ENCODE measurements around the gene DRC1.

The DRC1 gene

GRCh38 chr2:26492749-26493515 is 91.2 kb downstream of the DRC1 start:
- TF ChIP-seq TAF1 (IDR thresholded peaks at IDR 0.05; ENCODE audit: low read depth, low read length) = no peak
- no peak for TF ChIP-seq POLR2AphosphoS5 (IDR thresholded peaks at IDR 0.05; ENCODE audit: low read depth, low read length)
- no peak for TF ChIP-seq POLR2A (IDR thresholded peaks at IDR 0.05; ENCODE audit: low read depth, low read length)
- TF ChIP-seq POU2F2 (IDR thresholded peaks at IDR 0.05; ENCODE audit: low read depth, low read length) = no peak
- no peak for TF ChIP-seq PAX5 (IDR thresholded peaks at IDR 0.05; ENCODE audit: insufficient read depth, low read length, severe bottlenecking)
- TF ChIP-seq SPI1 (IDR thresholded peaks at IDR 0.05; ENCODE audit: low read depth, low read length) = no peak
- DNase-seq (ENCODE audit: insufficient read length, low spot score) = no peak
- no peak for FAIRE-seq

GRCh38 chr2:26493566-26493965 is 91.8 kb downstream of the DRC1 start:
- DNase-seq (ENCODE audit: insufficient read length, low spot score) = no peak
- no peak for TF ChIP-seq POLR2AphosphoS5 (IDR thresholded peaks at IDR 0.05; ENCODE audit: low read depth, low read length)
- no peak for TF ChIP-seq POLR2A (IDR thresholded peaks at IDR 0.05; ENCODE audit: low read depth, low read length)
- TF ChIP-seq POU2F2 (IDR thresholded peaks at IDR 0.05; ENCODE audit: low read depth, low read length) = no peak
- no peak for TF ChIP-seq TAF1 (IDR thresholded peaks at IDR 0.05; ENCODE audit: low read depth, low read length)
- no peak for TF ChIP-seq PAX5 (IDR thresholded peaks at IDR 0.05; ENCODE audit: insufficient read depth, low read length, severe bottlenecking)
- no peak for TF ChIP-seq SPI1 (IDR thresholded peaks at IDR 0.05; ENCODE audit: low read depth, low read length)
- FAIRE-seq = no peak

DNA sequence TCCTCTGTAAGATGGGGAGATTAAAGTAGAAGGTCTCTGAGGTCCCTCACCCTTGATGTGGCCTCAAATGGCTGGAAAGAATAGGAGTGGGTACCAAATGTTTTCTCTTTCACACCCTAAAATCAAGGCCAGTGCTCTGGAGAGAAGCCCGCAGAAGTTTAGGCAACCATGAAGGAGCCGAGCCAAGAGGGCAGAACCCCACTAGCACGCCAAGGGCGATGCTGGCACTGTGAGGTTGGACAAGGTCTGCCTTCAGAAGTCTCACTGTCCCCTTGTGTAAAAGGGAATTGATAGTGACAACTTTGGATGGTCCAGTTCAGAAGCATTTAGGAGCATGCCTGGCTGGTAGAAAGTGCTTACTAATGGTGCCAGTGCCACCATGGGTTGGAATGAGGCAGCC is 92.5 kb downstream of the DRC1 start:
- FAIRE-seq = no peak
- DNase-seq (ENCODE audit: insufficient read length, low spot score) = no peak
- TF ChIP-seq POLR2A (IDR thresholded peaks at IDR 0.05; ENCODE audit: low read depth, low read length) (no peak), SPI1 (IDR thresholded peaks at IDR 0.05; ENCODE audit: low read depth, low read length) (no peak), POLR2AphosphoS5 (IDR thresholded peaks at IDR 0.05; ENCODE audit: low read depth, low read length) (no peak), PAX5 (IDR thresholded peaks at IDR 0.05; ENCODE audit: insufficient read depth, low read length, severe bottlenecking) (no peak)

DNA sequence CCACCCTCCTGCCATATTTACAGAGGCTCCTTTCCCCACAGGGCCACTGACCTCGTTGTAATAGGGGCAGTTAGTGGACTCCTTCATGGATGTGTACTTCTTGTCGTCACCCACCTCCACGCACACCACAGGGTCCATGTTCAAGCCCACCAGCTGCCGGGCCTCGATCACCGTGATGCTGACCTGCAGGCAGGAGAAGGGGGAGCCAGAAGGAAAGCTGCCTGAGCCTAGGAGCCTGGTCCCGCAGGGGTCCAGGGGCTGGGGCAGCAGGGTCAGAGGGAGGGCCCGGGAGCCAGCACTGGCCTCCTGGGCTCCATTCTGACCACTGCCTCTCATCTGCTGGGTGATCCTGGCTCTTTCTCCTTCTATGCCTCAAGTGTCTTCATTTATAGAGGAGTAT is 93.2 kb downstream of the DRC1 start:
- FAIRE-seq (no peak), DNase-seq (ENCODE audit: insufficient read length, low spot score) (no peak)
- no peak for TF ChIP-seq SPI1 (IDR thresholded peaks at IDR 0.05; ENCODE audit: low read depth, low read length)
- no peak for TF ChIP-seq TAF1 (IDR thresholded peaks at IDR 0.05; ENCODE audit: low read depth, low read length)
- TF ChIP-seq POU2F2 (IDR thresholded peaks at IDR 0.05; ENCODE audit: low read depth, low read length) = no peak
- no peak for TF ChIP-seq PAX5 (IDR thresholded peaks at IDR 0.05; ENCODE audit: insufficient read depth, low read length, severe bottlenecking)
- TF ChIP-seq POLR2A (IDR thresholded peaks at IDR 0.05; ENCODE audit: low read depth, low read length) = no peak
- no peak for TF ChIP-seq POLR2AphosphoS5 (IDR thresholded peaks at IDR 0.05; ENCODE audit: low read depth, low read length)

DNA sequence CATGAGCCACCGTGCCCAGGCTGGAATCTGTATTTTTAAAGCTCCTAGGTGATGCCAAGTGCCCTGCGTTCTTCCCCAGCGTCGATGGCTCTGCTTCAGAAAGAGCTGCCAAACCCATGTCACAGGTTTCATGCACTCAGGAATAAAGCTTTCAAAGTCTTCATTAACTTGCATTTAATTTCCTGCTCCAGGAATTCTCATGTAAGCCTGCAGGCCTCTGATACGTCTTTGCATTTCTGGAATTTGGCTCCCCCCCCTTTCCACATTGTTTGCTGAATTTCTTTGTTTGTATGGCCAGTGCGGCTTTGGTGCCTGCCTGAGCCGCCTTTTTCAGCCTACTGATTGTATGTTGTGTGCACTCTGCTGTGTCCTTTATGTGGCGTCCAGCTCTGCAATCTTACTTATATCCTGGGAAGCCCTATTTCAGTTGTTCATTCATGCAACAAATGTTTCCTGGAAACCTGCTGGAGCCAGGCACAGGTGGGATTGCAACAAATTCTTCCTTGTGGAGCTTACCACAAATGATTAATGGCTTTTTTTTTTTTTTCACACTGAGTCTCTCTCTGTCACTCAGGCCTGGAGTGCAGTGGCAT is 94.1 kb downstream of the DRC1 start:
- FAIRE-seq = no peak
- DNase-seq (ENCODE audit: insufficient read length, low spot score) = no peak
- TF ChIP-seq POLR2AphosphoS5 (IDR thresholded peaks at IDR 0.05; ENCODE audit: low read depth, low read length) (no peak), TAF1 (IDR thresholded peaks at IDR 0.05; ENCODE audit: low read depth, low read length) (no peak), PAX5 (IDR thresholded peaks at IDR 0.05; ENCODE audit: insufficient read depth, low read length, severe bottlenecking) (no peak)

DNA sequence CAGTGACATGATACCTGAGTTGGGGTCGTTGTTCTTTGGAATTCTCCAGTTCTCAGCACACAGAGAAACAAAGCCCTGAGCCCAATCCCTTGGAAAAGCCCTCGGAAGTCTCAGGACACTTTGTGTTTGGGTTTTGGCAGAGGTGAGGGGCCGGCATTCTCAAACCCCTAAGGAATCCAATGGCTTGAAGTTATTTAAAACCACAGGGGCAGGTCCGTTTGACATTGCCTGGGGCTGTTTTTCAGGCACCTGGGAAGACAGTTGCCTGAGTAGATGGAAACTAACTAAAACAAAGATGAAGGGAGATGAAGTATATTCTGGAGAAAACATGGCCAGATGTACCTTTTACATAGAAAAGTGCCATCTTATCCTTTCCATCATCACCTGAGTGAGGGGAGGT is 98.7 kb downstream of the DRC1 start:
- FAIRE-seq (no peak), DNase-seq (ENCODE audit: insufficient read length, low spot score) (no peak)
- no peak for TF ChIP-seq POU2F2 (IDR thresholded peaks at IDR 0.05; ENCODE audit: low read depth, low read length)
- TF ChIP-seq POLR2A (IDR thresholded peaks at IDR 0.05; ENCODE audit: low read depth, low read length) = no peak
- TF ChIP-seq SPI1 (IDR thresholded peaks at IDR 0.05; ENCODE audit: low read depth, low read length) = no peak
- no peak for TF ChIP-seq PAX5 (IDR thresholded peaks at IDR 0.05; ENCODE audit: insufficient read depth, low read length, severe bottlenecking)
- TF ChIP-seq POLR2AphosphoS5 (IDR thresholded peaks at IDR 0.05; ENCODE audit: low read depth, low read length) = no peak
- no peak for TF ChIP-seq TAF1 (IDR thresholded peaks at IDR 0.05; ENCODE audit: low read depth, low read length)

GRCh38 chr2:26503231-26503880 is 101.6 kb downstream of the DRC1 start:
- peak; percentile 93 for DNase-seq (ENCODE audit: insufficient read length, low spot score)
- FAIRE-seq = peak; percentile 79

DNA sequence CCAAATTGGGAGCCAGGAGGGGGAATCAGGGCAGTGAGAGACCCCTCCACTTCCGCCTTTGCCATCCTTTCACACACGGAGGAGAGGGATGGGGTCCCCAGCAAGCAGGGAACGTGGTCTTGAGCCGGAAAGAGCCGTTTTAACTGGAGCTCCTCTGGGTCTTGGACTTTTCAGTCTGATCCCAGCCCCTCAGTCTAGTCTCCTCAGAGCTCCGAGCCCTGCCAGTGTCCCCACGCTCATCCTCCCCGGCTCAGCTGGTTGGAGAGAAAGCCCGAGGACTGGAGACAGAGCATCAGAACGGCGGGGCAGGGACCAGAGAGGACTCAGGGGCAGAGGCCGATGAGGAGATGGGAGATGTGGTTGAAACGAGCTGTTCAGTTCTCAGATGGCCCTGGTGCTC is 102.3 kb downstream of the DRC1 start:
- FAIRE-seq (no peak), DNase-seq (ENCODE audit: insufficient read length, low spot score) (no peak)
- no peak for TF ChIP-seq PAX5 (IDR thresholded peaks at IDR 0.05; ENCODE audit: insufficient read depth, low read length, severe bottlenecking)
- no peak for TF ChIP-seq POLR2AphosphoS5 (IDR thresholded peaks at IDR 0.05; ENCODE audit: low read depth, low read length)
- no peak for TF ChIP-seq POU2F2 (IDR thresholded peaks at IDR 0.05; ENCODE audit: low read depth, low read length)
- TF ChIP-seq SPI1 (IDR thresholded peaks at IDR 0.05; ENCODE audit: low read depth, low read length) = no peak
- TF ChIP-seq TAF1 (IDR thresholded peaks at IDR 0.05; ENCODE audit: low read depth, low read length) = no peak
- no peak for TF ChIP-seq POLR2A (IDR thresholded peaks at IDR 0.05; ENCODE audit: low read depth, low read length)

More at GRCh38 chr2:26503231-26503880, 101.6 kb downstream of the DRC1 start:
- no peak for TF ChIP-seq SPI1 (IDR thresholded peaks at IDR 0.05; ENCODE audit: low read depth, low read length)
- TF ChIP-seq POLR2A (IDR thresholded peaks at IDR 0.05; ENCODE audit: low read depth, low read length) = no peak
- TF ChIP-seq TAF1 (IDR thresholded peaks at IDR 0.05; ENCODE audit: low read depth, low read length) = no peak
- no peak for TF ChIP-seq POLR2AphosphoS5 (IDR thresholded peaks at IDR 0.05; ENCODE audit: low read depth, low read length)
- TF ChIP-seq PAX5 (IDR thresholded peaks at IDR 0.05; ENCODE audit: insufficient read depth, low read length, severe bottlenecking) = peak; percentile 7
- TF ChIP-seq POU2F2 (IDR thresholded peaks at IDR 0.05; ENCODE audit: low read depth, low read length) = no peak

GRCh38 chr2:26506279-26506678 is 104.6 kb downstream of the DRC1 start:
- FAIRE-seq (no peak), DNase-seq (ENCODE audit: insufficient read length, low spot score) (no peak)
- TF ChIP-seq PAX5 (IDR thresholded peaks at IDR 0.05; ENCODE audit: insufficient read depth, low read length, severe bottlenecking) (no peak), POLR2AphosphoS5 (IDR thresholded peaks at IDR 0.05; ENCODE audit: low read depth, low read length) (no peak), SPI1 (IDR thresholded peaks at IDR 0.05; ENCODE audit: low read depth, low read length) (no peak), POLR2A (IDR thresholded peaks at IDR 0.05; ENCODE audit: low read depth, low read length) (no peak), TAF1 (IDR thresholded peaks at IDR 0.05; ENCODE audit: low read depth, low read length) (no peak), POU2F2 (IDR thresholded peaks at IDR 0.05; ENCODE audit: low read depth, low read length) (no peak)
